MM.1S (cell line): Measurements from ENCODE around the gene COL28A1.

Experiments used
- DNase-seq: peaks from one replicate; pipeline ENCODE4 v3.0.0-alpha.2; 2015
- H2AFZ ChIP-seq: fragments of 300-600 bp; sonication (generic); 2 replicates; pipeline ENCODE4 v1.6.0; 2016; ENCODE audit warnings: antibody characterized with exemption, low read length
- H3F3A ChIP-seq: fragments of 300-600 bp; sonication (generic); 2 replicates; pipeline ENCODE4 v1.6.1; 2016; ENCODE audit warnings: mild to moderate bottlenecking, antibody characterized with exemption, low read length, moderate library complexity, mixed read lengths; ENCODE audit not compliant: insufficient read depth
- H3K27ac ChIP-seq: fragments of 300-600 bp; sonication (generic); 2 replicates; pipeline ENCODE4 v1.5.1; 2016; ENCODE audit warnings: mild to moderate bottlenecking, low read length
- H3K27me3 ChIP-seq: fragments of 300-600 bp; sonication (generic); replicated peaks from 2 replicates; pipeline ENCODE4 v1.6.0; 2016; ENCODE audit warnings: low read length; ENCODE audit not compliant: insufficient read depth
- H3K36me3 ChIP-seq: fragments of 300-600 bp; sonication (generic); replicated peaks from 2 replicates; pipeline ENCODE4 v1.6.1; 2016; ENCODE audit warnings: mild to moderate bottlenecking, low read length, mixed read lengths; ENCODE audit not compliant: insufficient read depth
- H3K4me1 ChIP-seq: fragments of 300-600 bp; sonication (generic); 2 replicates; pipeline ENCODE4 v1.6.1; 2016; ENCODE audit warnings: low read length, mixed read lengths
- H3K4me2 ChIP-seq: fragments of 300-600 bp; sonication (generic); 2 replicates; pipeline ENCODE4 v1.6.0; 2016; ENCODE audit warnings: low read depth, low read length
- H3K4me3 ChIP-seq: fragments of 300-600 bp; sonication (generic); 2 replicates; pipeline ENCODE4 v1.5.1; 2016; ENCODE audit warnings: low read length, mixed read lengths
- H3K79me2 ChIP-seq: fragments of 300-600 bp; sonication (generic); 2 replicates; pipeline ENCODE4 v1.6.1; 2016; ENCODE audit warnings: mixed run types, low read length, mixed read lengths
- H3K9ac ChIP-seq: fragments of 300-600 bp; sonication (generic); 2 replicates; pipeline ENCODE4 v1.6.1; 2016; ENCODE audit warnings: low read length, mixed read lengths
- H3K9me2 ChIP-seq: fragments of 300-600 bp; sonication (generic); replicated peaks from 2 replicates; pipeline ENCODE4 v1.6.1; 2016; ENCODE audit warnings: mild to moderate bottlenecking, low read length, mixed read lengths; ENCODE audit not compliant: insufficient read depth
- H3K9me3 ChIP-seq: fragments of 300-600 bp; sonication (generic); replicated peaks from 2 replicates; pipeline ENCODE4 v1.6.1; 2016; ENCODE audit warnings: mild to moderate bottlenecking, low read length, mixed read lengths; ENCODE audit not compliant: insufficient read depth
- H4K20me1 ChIP-seq: fragments of 300-600 bp; sonication (generic); 2 replicates; pipeline ENCODE4 v1.6.1; 2016; ENCODE audit warnings: mild to moderate bottlenecking, low read length, moderate library complexity, mixed read lengths; ENCODE audit not compliant: insufficient read depth
- EZH2 ChIP-seq: fragments of 300-600 bp; sonication (generic); optimal IDR thresholded peaks from 2 replicates; pipeline ENCODE3; 2017; ENCODE audit warnings: low read depth, mild to moderate bottlenecking, antibody characterized with exemption, low read length, mixed read lengths
- EZH2phosphoT487 ChIP-seq: fragments of 300-600 bp; sonication (generic); IDR thresholded peaks from 2 replicates; pipeline ENCODE4 v1.6.1; 2018; ENCODE audit warnings: antibody characterized with exemption, low read length
- TF ChIP-seq, protein P1 (sequence below): fragments of 300-600 bp; sonication (generic); IDR thresholded peaks from 2 replicates; pipeline ENCODE4 v1.5.1; 2016; ENCODE audit warnings: antibody characterized with exemption, low read length, mixed read lengths

Gene COL28A1

GRCh38 chr7:7486362-7486761, 49.3 kb downstream of the COL28A1 start:
- no peak for TF ChIP-seq EZH2
- TF ChIP-seq EZH2phosphoT487 = no peak
- TF ChIP-seq, protein P1, sequence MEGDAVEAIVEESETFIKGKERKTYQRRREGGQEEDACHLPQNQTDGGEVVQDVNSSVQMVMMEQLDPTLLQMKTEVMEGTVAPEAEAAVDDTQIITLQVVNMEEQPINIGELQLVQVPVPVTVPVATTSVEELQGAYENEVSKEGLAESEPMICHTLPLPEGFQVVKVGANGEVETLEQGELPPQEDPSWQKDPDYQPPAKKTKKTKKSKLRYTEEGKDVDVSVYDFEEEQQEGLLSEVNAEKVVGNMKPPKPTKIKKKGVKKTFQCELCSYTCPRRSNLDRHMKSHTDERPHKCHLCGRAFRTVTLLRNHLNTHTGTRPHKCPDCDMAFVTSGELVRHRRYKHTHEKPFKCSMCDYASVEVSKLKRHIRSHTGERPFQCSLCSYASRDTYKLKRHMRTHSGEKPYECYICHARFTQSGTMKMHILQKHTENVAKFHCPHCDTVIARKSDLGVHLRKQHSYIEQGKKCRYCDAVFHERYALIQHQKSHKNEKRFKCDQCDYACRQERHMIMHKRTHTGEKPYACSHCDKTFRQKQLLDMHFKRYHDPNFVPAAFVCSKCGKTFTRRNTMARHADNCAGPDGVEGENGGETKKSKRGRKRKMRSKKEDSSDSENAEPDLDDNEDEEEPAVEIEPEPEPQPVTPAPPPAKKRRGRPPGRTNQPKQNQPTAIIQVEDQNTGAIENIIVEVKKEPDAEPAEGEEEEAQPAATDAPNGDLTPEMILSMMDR = no peak
- H3K27me3 ChIP-seq = no peaks in the 10 kb centered on the region
- H4K20me1 ChIP-seq = no peaks in the 10 kb centered on the region
- no peak for DNase-seq
- H3K9ac ChIP-seq = no peak overlapping the region
- H3K4me2 ChIP-seq = no peak overlapping the region
- H3K27ac ChIP-seq = no peak overlapping the region
- no peak overlapping the region for H2AFZ ChIP-seq
- H3K4me1 ChIP-seq = no peaks in the 10 kb centered on the region
- H3K9me2 ChIP-seq = no peaks in the 10 kb centered on the region
- H3F3A ChIP-seq = no peaks in the 10 kb centered on the region
- H3K9me3 ChIP-seq = no peaks in the 10 kb centered on the region
- H3K79me2 ChIP-seq = no peaks in the 10 kb centered on the region
- no peaks in the 10 kb centered on the region for H3K36me3 ChIP-seq
- no peak overlapping the region for H3K4me3 ChIP-seq

- no peaks in the 10 kb centered on the region for H3K36me3 ChIP-seq
- H2AFZ ChIP-seq = no peak overlapping the region
- H3K4me1 ChIP-seq = no peaks in the 10 kb centered on the region
- H3K79me2 ChIP-seq = no peaks in the 10 kb centered on the region
- H3K4me2 ChIP-seq = no peak overlapping the region
- no peak for TF ChIP-seq EZH2
- TF ChIP-seq, protein P1 = no peak
- no peak for TF ChIP-seq EZH2phosphoT487
- H3K9ac ChIP-seq = no peak overlapping the region
- no peaks in the 10 kb centered on the region for H3K27me3 ChIP-seq
- H3K27ac ChIP-seq = no peak overlapping the region
- H3F3A ChIP-seq = no peaks in the 10 kb centered on the region
- no peaks in the 10 kb centered on the region for H3K9me3 ChIP-seq
- H3K4me3 ChIP-seq = no peak overlapping the region
- no peak for DNase-seq
- H4K20me1 ChIP-seq = no peaks in the 10 kb centered on the region
- no peaks in the 10 kb centered on the region for H3K9me2 ChIP-seq
Measured at GRCh38 chr7:7484072-7484471, 51.6 kb downstream of the COL28A1 start.

- H3K4me3 ChIP-seq = no peak overlapping the region
- no peaks in the 10 kb centered on the region for H3K79me2 ChIP-seq
- H3K4me2 ChIP-seq = no peak overlapping the region
- no peak for DNase-seq
- H3K4me1 ChIP-seq = no peaks in the 10 kb centered on the region
- H3F3A ChIP-seq = no peaks in the 10 kb centered on the region
- H4K20me1 ChIP-seq = no peaks in the 10 kb centered on the region
- no peaks in the 10 kb centered on the region for H3K9me2 ChIP-seq
- H3K27ac ChIP-seq = no peak overlapping the region
- no peak for TF ChIP-seq EZH2
- H2AFZ ChIP-seq = no peak overlapping the region
- no peak overlapping the region for H3K9ac ChIP-seq
- no peaks in the 10 kb centered on the region for H3K27me3 ChIP-seq
- no peaks in the 10 kb centered on the region for H3K36me3 ChIP-seq
- no peaks in the 10 kb centered on the region for H3K9me3 ChIP-seq
Measured at GRCh38 chr7:7481802-7482201, 53.9 kb downstream of the COL28A1 start.

- H3K9me3 ChIP-seq = no peaks in the 10 kb centered on the region
- H3K27me3 ChIP-seq = no peaks in the 10 kb centered on the region
- no peaks in the 10 kb centered on the region for H3K36me3 ChIP-seq
- H2AFZ ChIP-seq = no peak overlapping the region
- H3K4me2 ChIP-seq = no peak overlapping the region
- H3K27ac ChIP-seq = no peak overlapping the region
- no peaks in the 10 kb centered on the region for H3K4me1 ChIP-seq
- H4K20me1 ChIP-seq = no peaks in the 10 kb centered on the region
- H3F3A ChIP-seq = no peaks in the 10 kb centered on the region
- no peak overlapping the region for H3K4me3 ChIP-seq
- no peaks in the 10 kb centered on the region for H3K9me2 ChIP-seq
- TF ChIP-seq EZH2 (no peak), EZH2phosphoT487 (no peak)
- TF ChIP-seq, protein P1 = no peak
- H3K9ac ChIP-seq = no peak overlapping the region
- H3K79me2 ChIP-seq = no peaks in the 10 kb centered on the region
- no peak for DNase-seq
Measured at GRCh38 chr7:7479275-7479805, 56.3 kb downstream of the COL28A1 start.
